ENCODE results near the gene KCTD1. TPM values are rescaled to one million over a fixed set of nuclear protein-coding genes. Genes with fewer than 3 reads are reported as not detected.

The KCTD1 gene
- total and polyA plus RNA-seq, 2 of the 8 experiments (the other 6 are each of a cell fraction or from before 2014, with no cell fraction given): 7.7 to 14.0 TPM

DNA sequence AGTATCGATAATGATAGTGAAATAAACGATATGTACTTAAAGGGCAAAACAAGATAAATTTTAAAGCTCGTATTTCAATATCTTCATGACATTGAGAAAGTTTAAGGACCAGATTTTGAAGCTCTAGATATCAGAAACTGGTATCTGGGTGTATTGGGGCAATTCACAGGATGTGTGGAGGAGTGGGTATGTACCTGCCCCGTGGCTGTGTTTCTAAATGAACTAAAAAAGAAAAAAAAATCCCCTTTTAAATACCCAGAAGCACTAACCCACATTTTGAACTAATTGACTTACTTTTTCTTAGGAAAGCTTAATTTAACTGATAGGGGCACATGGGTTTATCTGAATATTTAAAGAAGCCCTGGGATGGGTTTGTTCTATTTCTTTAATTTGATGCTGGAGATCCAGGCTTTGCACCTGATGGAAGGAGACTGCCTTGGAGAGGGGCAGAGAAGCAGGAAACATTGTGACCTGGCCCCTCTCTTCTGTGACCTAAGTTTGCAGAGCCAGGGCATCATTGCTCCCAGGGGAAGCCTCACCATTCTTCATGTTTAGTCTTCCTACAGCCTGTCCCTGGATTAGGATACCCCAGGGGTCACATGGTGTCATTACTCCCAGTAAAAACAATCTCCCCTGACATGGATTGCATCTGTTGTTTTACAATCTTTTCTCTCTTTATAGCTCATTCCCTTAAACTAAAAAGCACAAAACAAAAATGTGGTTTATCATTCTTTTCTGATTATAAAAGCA, 7.6 kb upstream of the KCTD1 start (continued):
- TF ChIP-seq, protein P1, sequence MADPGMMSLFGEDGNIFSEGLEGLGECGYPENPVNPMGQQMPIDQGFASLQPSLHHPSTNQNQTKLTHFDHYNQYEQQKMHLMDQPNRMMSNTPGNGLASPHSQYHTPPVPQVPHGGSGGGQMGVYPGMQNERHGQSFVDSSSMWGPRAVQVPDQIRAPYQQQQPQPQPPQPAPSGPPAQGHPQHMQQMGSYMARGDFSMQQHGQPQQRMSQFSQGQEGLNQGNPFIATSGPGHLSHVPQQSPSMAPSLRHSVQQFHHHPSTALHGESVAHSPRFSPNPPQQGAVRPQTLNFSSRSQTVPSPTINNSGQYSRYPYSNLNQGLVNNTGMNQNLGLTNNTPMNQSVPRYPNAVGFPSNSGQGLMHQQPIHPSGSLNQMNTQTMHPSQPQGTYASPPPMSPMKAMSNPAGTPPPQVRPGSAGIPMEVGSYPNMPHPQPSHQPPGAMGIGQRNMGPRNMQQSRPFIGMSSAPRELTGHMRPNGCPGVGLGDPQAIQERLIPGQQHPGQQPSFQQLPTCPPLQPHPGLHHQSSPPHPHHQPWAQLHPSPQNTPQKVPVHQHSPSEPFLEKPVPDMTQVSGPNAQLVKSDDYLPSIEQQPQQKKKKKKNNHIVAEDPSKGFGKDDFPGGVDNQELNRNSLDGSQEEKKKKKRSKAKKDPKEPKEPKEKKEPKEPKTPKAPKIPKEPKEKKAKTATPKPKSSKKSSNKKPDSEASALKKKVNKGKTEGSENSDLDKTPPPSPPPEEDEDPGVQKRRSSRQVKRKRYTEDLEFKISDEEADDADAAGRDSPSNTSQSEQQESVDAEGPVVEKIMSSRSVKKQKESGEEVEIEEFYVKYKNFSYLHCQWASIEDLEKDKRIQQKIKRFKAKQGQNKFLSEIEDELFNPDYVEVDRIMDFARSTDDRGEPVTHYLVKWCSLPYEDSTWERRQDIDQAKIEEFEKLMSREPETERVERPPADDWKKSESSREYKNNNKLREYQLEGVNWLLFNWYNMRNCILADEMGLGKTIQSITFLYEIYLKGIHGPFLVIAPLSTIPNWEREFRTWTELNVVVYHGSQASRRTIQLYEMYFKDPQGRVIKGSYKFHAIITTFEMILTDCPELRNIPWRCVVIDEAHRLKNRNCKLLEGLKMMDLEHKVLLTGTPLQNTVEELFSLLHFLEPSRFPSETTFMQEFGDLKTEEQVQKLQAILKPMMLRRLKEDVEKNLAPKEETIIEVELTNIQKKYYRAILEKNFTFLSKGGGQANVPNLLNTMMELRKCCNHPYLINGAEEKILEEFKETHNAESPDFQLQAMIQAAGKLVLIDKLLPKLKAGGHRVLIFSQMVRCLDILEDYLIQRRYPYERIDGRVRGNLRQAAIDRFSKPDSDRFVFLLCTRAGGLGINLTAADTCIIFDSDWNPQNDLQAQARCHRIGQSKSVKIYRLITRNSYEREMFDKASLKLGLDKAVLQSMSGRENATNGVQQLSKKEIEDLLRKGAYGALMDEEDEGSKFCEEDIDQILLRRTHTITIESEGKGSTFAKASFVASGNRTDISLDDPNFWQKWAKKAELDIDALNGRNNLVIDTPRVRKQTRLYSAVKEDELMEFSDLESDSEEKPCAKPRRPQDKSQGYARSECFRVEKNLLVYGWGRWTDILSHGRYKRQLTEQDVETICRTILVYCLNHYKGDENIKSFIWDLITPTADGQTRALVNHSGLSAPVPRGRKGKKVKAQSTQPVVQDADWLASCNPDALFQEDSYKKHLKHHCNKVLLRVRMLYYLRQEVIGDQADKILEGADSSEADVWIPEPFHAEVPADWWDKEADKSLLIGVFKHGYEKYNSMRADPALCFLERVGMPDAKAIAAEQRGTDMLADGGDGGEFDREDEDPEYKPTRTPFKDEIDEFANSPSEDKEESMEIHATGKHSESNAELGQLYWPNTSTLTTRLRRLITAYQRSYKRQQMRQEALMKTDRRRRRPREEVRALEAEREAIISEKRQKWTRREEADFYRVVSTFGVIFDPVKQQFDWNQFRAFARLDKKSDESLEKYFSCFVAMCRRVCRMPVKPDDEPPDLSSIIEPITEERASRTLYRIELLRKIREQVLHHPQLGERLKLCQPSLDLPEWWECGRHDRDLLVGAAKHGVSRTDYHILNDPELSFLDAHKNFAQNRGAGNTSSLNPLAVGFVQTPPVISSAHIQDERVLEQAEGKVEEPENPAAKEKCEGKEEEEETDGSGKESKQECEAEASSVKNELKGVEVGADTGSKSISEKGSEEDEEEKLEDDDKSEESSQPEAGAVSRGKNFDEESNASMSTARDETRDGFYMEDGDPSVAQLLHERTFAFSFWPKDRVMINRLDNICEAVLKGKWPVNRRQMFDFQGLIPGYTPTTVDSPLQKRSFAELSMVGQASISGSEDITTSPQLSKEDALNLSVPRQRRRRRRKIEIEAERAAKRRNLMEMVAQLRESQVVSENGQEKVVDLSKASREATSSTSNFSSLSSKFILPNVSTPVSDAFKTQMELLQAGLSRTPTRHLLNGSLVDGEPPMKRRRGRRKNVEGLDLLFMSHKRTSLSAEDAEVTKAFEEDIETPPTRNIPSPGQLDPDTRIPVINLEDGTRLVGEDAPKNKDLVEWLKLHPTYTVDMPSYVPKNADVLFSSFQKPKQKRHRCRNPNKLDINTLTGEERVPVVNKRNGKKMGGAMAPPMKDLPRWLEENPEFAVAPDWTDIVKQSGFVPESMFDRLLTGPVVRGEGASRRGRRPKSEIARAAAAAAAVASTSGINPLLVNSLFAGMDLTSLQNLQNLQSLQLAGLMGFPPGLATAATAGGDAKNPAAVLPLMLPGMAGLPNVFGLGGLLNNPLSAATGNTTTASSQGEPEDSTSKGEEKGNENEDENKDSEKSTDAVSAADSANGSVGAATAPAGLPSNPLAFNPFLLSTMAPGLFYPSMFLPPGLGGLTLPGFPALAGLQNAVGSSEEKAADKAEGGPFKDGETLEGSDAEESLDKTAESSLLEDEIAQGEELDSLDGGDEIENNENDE (IDR thresholded peaks at IDR 0.05; ENCODE audit: insufficient replicate concordance, low read length): no peak
- TF ChIP-seq, protein P2, sequence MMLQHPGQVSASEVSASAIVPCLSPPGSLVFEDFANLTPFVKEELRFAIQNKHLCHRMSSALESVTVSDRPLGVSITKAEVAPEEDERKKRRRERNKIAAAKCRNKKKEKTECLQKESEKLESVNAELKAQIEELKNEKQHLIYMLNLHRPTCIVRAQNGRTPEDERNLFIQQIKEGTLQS (IDR thresholded peaks at IDR 0.05; ENCODE audit: insufficient read depth, low read depth, low read length): no peak
- TF ChIP-seq CBX8 (IDR thresholded peaks at IDR 0.05; ENCODE audit: borderline replicate concordance, low read depth, low read length) (no peak), PHF8 (conservative IDR thresholded peaks at IDR 0.05; ENCODE audit: low read depth, low read length) (no peak), EZH2 (IDR thresholded peaks at IDR 0.05; ENCODE audit: low read depth, low read length, severe bottlenecking) (no peak), JUND (IDR thresholded peaks at IDR 0.05; ENCODE audit: low read length) (no peak), GTF2F1 (IDR thresholded peaks at IDR 0.05; ENCODE audit: borderline replicate concordance, low read depth, low read length) (no peak)

Data from H1 (cell line).